UCSD-AML1 (cell line): ENCODE results near the gene SEC16B.

Experiments used
- DNase-seq: peaks from one replicate; lab custom pipeline; 2025; ENCODE audit not compliant: unreplicated experiment; lab: John Stamatoyannopoulos, UW

SEC16B gene

DNA sequence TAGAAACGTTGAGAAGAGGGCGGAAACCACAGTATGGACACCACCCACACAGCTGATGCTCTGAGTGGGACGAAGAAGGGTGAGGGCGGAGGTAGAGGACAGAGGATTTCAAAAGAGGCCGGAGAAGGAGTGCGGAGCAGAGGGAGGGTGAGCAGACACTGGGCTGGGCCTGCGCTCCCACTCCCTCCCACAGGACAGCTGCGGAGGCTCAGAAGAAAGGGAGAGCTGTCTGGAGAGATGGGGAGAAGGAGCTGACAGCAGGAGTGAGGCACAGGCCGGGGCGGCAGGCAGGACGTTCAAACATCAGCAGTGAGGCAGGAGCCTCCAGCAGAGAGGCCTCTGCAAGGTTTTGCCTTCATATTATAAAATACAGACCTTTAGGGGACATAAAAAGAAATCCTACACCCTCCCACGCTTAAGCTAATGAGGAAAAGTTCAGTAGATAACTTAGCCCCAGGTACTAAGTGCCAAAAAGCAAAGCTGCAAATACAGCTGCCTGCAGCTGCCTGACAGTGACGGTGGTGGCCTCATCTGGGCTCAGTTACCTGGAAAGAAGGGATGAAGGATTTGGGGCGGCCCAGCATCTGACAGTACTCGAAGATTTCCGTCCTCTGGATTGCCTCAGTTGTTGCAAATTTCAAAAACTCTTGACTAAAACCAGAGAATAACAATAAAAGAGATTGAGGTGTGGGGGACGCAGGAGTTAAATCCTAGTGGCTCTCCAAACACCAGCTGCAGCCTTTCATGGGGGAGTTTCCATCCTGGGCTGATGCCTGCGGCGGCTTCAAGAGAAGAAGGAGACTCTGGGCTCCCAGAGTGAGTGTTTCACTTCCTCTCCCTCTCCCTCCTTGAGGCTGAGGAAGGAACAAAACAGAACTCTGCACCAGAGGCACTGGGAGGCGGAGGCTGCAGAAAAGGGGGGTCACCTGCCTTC is 25.6 kb downstream of the SEC16B start:
- no peak for DNase-seq

DNA sequence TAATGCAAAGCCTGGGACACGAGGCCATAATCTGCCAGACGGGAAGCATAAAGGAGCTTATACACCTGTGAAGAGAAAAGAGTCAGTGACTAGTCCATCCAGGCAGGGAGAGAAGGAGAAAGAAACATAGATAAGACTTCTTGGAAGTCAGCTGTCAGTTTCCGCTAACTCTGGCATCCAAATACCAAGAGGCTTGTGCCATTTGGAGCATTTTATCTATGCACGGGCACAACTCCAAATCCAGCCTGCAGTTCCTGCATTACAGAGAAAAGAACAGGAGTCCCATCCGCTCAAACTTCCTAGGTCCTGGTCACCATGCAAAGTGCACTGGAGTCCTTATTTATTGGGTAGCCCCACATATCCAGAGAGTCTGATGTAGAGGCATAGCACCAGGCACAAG is 27.9 kb downstream of the SEC16B start:
- no peak for DNase-seq

DNA sequence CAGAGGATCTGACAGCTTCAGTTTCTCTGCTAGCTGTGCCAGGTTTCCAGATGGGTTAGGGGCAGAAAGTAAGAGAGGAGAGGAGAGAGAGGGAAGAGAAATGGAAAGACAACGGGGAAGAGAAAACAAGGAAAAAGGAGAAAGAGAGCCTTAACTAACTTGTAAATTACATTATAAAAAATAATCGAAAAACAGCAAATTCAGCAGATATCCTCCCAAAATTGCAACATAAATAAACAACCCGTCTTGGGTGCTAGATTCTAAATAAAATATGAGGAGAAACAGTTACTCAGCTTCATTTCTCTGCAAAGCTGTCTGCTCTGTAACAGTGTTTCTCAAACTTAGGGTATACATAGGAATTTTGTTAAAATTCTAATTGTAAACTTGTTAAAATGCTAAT is 29.2 kb downstream of the SEC16B start:
- no peak for DNase-seq

DNA sequence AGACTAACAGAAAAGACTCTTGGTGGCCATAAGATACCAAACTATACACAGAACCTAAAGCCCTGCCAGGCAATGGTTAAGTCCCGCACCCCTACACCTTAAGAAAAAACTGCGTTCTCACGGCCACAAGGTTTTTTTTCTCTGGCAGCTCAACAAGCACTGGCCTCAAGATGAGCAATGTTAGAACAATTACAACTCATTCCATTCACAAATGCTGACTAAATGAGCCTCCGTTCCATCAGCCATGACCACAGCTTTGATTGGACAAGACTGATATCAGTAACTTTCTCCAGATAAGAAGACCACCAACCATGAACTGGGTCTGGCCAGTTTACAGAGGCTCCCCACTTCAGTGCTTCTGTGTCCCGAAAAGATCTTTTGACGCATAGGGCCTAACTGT is 31.9 kb downstream of the SEC16B start:
- no peak for DNase-seq

DNA sequence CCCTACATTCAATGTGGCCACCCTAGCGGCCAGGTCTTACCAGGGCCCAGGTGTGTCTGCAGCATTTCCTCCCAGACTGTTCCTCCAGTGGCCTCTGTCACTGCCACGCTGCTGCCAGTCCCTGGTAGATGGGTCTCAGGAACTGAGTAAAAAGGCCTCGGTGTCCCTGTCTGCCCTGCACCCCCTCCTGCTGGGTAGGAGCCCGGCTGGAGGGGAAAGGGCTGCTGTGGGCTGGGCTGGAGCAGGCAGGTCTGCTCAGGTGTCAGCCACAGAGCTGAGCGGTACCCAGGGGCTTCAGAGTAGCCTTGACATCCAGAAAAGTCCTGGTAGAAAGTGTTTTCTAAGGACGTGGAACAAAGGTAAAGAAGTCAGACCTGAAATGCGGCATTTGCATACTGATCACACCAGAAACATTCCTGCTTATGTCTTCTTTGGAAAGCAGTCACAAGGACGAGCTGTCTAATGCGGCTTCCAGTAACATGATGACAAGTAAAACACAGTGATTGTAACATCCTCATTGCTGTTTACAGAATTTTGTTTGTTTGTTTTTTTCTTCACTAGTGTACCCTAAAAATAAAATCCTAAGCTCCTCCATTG is 32.6 kb downstream of the SEC16B start:
- DNase-seq = no peak

DNA sequence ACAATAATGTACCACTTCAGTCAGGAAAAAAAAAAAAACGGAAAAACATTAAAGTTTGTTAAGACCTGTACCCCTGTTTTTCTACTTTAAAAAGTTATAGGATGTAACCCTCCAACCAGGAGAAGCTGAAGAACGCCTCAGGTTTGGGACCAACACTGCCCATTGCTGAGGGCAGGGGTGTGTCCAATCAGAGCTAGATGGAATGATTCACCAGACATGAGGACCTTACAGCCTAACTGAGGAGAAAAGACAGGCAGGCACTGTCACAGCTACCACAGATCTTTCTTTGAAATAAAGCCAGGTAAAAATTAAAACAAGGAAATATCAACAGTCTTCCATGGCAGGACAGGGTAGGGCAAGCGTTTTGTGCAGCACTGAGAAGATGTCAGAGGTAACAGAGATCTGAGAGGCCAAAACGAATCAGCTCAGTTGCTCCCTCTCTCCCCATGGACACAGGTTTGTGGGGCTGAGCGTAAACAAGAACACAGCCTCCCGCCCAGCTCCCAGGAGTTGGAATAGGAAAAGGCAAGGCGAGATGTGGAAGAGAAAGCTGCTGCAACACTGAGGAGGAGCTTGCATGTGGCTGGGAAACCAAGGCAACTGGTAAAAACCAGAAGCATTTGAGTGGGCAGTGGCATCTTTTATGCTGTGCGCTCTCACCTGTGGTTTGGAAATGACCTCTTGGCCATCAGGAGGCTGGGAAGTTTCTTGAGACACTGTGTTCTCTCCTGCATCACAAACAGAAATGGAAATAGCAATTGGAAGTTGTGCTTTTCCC is 34.0 kb downstream of the SEC16B start:
- DNase-seq = no peak

DNA sequence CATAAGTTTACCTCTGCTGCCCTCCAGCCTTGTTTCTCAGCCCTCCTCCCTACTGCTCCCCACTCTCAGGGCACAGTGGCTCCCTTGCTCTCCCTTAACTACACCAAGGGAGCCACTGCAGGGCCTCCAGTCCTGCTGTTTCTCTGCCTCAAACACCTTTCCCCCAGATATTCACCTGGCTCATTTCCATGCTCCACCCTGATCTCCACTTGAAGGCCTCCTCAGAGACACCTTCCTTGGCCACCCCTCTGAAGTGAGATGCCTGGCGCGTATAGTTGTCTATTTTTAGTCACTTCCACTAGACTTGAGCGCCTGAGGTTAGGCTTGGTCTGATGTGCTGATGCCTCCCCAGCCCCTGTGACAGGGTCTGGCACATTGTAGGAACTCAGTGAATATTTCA is 34.9 kb downstream of the SEC16B start:
- DNase-seq = no peak

DNA sequence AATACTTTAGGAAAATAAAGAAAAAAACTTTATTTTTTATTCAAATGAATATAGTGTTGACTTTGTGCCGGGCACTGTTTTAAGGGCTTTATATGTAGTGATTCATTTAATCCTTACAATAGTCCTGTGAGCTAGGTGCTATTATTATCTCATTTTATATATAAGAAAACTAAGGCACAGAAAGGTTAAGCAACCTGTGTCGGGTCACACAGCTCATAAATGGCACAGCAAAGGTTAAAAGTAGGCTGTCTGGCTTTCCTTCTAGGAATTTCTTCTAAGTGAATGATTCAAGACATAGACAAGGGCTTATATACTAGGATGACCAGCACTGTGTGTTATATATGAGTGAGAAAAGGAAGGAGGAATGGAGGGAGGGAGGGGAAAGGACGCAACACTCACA is 35.4 kb downstream of the SEC16B start:
- no peak for DNase-seq

DNA sequence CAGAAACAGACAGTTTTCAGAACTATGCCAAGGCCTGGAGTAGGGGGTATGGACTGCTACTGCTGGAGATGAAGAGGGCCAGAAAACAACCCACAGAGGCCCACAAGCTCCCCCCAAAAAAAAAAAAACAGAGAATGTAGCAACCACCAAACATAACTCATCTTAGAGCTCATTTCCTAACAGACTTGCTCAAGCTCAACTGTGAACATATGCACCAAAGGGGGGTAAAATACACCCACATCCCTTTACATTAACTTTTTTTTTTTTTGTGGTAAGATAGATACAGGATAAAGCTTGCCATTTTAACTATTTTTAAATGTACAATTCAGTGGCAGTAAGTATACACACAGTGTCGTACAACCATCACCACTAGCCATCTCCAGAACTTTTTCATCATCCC is 36.0 kb downstream of the SEC16B start:
- no peak for DNase-seq

DNA sequence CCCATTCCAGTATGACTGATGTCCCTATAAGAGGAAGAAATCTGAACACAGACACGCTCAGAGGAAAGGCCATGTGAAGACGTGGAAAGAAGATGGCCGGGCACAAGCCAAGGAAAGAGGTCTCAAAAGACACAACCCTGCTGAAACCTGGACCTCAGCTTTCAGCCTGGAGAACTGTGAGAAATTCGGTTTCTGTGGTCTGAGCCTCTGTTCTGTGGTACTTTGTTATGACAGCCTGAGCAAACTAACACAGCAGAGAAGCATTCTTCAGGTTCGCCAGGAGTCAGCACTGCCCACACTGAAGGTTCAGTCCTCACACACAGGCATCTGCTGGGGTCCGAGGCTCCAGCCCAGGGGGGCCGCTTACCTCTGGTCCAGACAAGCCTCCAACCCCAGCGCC is 37.7 kb downstream of the SEC16B start:
- no peak for DNase-seq

DNA sequence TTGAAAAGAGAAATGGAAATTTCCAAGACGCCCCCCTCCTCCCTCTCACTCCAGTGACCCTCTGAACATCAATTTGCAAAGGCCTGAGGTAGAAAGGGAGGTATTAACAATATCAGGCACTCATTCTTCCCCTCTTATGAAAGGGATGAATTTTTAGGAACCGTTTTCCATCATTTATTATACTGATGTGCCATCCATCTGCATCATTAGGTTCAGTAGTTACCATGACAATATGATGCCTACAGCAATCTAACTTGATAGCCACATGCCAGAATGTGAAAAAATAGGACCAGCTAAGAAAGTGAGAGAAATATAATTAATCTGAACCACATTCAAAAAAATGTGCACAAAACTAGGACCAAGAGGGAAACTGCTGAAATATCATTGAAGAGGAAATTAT is 40.9 kb downstream of the SEC16B start:
- no peak for DNase-seq

DNA sequence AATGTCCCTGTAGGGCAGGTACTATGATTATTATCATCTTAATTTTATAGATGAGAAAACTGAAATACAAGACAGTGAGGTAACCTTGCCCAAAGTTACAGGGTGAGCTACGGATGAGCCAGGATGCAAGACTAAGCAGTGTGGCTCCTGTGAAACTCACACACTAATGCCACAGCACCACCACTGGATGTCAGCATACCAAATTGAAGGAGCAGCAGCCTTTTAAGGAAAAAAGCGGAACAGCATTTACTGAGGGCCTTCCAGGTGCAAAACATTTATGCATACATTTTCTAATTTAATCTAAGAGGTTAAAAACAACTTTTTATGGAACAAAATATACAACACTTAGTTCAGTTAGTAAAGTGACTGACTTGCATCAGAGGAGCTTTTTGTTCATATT is 41.7 kb downstream of the SEC16B start:
- no peak for DNase-seq

DNA sequence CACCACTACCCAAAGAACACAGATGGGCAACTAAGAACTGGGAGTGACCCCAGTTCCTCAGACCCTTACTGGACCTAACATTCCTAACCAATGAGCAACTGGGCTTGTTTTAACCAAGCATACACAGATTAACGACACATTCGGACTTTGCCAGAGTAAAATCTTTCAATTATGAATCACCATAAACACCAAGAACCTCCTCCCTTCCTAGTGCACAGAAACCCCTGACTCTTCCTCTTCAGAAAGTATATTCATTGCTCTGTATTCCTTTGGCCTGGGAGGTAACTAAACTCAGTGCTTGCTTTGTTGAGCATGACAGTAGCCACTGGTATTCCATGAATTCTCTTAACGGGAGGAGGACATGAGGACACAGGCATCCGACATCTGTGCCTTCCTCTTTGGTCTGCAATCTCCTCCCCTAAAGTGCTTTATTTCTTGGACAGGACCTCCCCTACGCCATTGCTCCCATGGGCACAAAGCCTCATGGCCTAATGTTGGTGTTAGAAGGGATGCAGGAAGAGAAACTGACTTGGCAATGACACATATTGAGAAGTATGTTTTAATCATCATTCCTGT is 42.7 kb downstream of the SEC16B start:
- DNase-seq = no peak

DNA sequence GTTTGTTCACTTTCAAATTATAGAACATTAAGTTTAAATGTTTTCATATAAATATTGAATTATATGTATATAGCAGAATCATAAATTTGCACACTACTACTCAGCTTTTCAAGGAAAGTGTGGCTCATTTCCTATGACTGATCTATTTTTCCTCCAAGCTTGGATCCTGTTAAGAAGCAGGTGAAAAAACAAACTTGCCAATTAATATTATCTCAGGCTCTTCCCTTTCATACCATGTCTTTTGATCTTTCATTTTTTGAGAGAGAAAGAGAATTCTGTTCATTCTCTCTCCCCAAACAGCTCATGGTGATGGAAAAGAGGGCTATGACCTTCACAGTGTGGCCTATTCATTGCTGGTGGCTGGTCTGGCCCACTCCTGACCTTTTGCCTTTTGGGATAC is 43.7 kb downstream of the SEC16B start:
- DNase-seq = no peak

DNA sequence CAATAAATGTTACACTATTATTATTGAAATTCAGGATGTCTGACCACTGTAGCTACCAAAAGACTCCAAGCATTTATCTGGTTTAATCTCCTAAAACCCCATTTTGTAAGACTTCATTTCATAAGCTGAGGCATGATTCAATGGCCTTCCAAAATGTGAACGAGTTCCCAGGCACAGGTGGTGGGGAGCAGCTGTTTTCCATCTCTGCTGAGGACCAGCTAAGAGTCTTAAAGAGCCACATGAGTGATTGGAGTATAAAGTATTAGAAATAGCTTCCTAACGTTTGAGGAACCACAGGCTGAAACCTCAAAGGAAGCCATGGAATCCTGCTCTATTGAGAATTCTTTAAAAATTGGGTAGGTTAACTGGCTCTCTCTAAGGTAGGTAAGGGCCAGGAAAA is 44.9 kb downstream of the SEC16B start:
- DNase-seq = no peak

DNA sequence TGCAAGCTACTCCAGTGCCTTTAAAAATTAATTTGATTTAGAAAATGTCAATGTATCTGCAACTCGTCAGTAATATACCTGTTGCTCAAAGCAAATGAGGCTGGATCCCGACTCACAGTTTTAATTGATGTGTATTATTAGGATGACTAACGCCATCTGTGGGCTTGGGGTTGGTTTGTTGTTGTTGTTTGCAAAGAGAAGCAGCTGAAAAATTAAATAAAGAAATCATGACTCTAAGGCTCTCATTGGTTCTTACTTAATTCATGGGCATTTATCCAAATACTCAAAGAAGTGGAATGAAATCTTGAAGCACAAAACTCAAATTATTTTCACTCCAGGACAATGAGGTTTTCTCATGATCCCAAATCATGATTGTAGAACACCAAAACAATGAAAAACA is 46.4 kb downstream of the SEC16B start:
- DNase-seq = no peak

DNA sequence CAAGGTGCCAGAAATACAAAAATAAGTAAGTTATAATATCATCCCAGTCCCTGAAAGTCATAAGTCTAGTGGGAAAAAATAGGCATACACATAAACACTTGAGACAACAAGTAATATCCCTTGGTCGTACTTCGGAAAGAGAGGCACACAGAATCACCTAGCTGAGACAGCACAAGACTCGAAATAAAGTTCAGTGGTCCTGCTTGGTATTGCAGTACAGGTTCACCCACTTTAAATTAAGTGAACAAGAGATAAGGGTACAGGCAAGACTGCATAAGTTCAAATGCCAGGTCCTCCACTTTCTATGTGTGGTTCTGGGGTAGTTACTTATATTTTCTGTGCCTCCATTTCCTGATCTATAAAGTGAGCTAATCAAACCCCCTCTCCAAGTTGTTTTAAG is 47.6 kb downstream of the SEC16B start:
- DNase-seq = no peak

DNA sequence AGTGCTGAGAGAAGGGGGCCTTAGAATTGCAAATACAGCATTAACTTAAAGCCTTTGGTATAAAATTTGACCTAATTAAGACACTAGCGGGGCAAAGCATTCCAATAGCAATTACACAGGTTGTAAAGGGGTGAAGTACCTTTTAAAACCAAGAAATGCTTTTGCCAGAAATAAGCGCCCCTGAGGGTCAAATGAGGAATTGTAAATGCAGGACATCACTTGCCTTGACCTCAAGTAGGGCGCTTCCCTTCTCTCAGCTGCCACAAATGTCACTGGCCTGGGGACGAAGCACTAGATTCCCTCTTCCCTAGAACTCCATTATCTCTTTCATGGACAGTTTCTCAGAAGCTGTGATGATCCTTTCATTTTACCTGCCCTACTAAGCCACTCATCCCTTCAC is 48.3 kb downstream of the SEC16B start:
- DNase-seq = no peak

DNA sequence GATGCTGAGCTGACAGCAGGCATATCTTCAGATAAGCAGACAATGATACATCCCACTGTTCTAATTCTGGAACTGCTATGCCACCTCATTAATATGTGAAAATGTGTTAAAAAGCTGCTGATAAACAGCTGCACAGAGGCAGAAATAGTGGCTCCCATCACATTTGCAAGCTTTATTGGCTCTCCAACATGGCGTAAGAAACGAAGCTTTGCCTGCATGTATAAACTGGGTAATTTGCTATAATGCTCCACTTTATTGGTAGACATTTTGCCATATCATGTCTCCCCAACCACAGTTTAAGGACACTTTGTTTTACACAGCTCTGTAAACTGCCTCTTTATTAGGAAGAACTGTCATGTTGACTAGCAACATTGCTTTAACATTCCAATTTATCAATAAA is 49.8 kb downstream of the SEC16B start:
- no peak for DNase-seq

DNA sequence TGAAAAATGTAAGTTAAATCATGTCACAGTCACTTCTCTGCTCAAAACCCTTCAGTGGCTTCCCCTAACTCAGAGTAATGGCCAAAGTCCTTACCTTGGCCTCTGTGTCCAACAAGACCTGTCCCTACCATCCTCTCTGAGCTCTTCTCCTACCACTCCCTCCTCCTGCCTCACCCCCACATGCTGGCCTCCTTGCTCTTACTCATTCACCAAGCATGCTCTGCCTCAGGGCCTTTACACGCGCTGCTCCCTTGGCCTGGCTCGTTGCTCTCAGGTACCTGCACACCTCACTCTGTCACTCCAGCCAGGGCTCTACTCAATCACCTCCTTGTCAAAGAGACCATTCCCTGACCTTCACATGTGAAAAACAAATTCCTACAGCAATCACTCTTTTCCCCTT is 54.2 kb downstream of the SEC16B start:
- no peak for DNase-seq

DNA sequence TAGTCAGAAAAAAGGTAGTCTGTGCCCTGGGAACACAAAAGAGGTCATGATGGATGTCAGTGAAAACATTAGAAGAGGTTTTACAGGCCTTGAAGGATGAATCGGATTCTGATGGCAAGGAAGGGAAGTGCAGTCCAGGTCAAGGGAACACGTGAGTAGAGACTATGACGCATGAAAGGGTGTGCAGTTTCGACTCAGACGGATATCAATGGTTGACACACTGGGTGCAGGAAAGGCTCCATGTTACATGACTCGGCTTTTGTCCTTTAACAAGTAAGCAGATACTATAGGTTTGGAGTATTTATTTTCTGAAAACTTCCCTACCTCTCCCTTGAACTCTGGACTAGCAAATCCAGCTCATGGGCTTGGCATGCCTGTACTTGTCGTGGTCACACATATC is 55.3 kb downstream of the SEC16B start:
- DNase-seq = no peak
